K562 (cell line): ENCODE data around the gene ENPP6. TPM values are rescaled to one million over a fixed set of nuclear protein-coding genes. Genes with fewer than 3 reads are reported as not detected.

Experiments
- ATAC-seq: fragments of 200-7000 bp; cut with Tn5 transposase; 3 replicates; pipeline ENCODE4 v1.9.1; 2020; ENCODE audit warnings: moderate library complexity
- BruUV-seq: library from RNA; stranded (reverse); fragments of 400-500 nt; replicated peaks from 2 replicates; lab custom pipeline; 2021; lab: Mats Ljungman, UMichigan
- CTCF ChIA-PET: fragments of 300-600 bp; formaldehyde crosslinking; extraction: SDS; loops from one replicate; lab custom pipeline; 2021; ENCODE audit warnings: low intra/inter-chr PET ratio; lab: Yijun Ruan, JAX
- POLR2A ChIA-PET: fragments of 300-600, 350-650 bp; sonication (Branson Sonifier 250); formaldehyde crosslinking; extraction: SDS; loops from one replicate; lab custom pipeline; 2021; ENCODE audit warnings: antibody characterized with exemption, inconsistent platforms; lab: Yijun Ruan, JAX
- DNase-seq, 4 experiments: peaks; one replicate each; pipeline versions ENCODE4 v3.0.0 to v3.0.0-alpha.2; 2011 to 2018; ENCODE audit warnings: low spot score in 3 of 4, mixed read lengths in 3 of 4; ENCODE audit errors: extremely low read depth in 1 of 4
- FAIRE-seq: peaks from 2 replicates; lab custom pipeline; 2011; peaks lifted over from hg19 to GRCh38; lab: Jason Lieb, UNC
- H2AFZ ChIP-seq: 2 replicates; pipeline ENCODE4 v1.6.0; 2011; ENCODE audit warnings: low read depth, low read length, control low read depth, inconsistent platforms
- H3K27ac ChIP-seq: fragments of 200-600 bp; 3 replicates; pipeline ENCODE4 v1.8.0; 2011; ENCODE audit warnings: low read depth, mild to moderate bottlenecking, control low read depth, inconsistent platforms, low read length, moderate library complexity, mixed read lengths; ENCODE audit errors: extremely low read depth
- H3K27me3 ChIP-seq, 2 experiments: fragments of 300-600 bp in 1 of 2; 2 replicates in 1 of 2; 3 replicates in 1 of 2; pipeline versions ENCODE4 v1.6.0 to v1.8.0; 2011; ENCODE audit warnings: inconsistent platforms in 2 of 2, low read length in 2 of 2, mild to moderate bottlenecking in 1 of 2, mixed read lengths in 1 of 2, moderate library complexity in 1 of 2; ENCODE audit not compliant: control insufficient read depth in 2 of 2, insufficient read depth in 2 of 2
- H3K36me3 ChIP-seq: fragments of 300-600 bp; 3 replicates; pipeline ENCODE4 v1.8.0; 2011; ENCODE audit warnings: mild to moderate bottlenecking, low read length, inconsistent platforms; ENCODE audit not compliant: control insufficient read depth, insufficient read depth
- H3K4me1 ChIP-seq, 2 experiments: fragments of 200-600 bp in 1 of 2; replicated peaks in 1 of 2; 2 replicates in 1 of 2; 3 replicates in 1 of 2; pipeline versions ENCODE4 v1.5.1 to v1.8.0; 2011; ENCODE audit warnings: inconsistent platforms in 2 of 2, low read length in 2 of 2, mild to moderate bottlenecking in 1 of 2, mixed read lengths in 1 of 2, moderate library complexity in 1 of 2; ENCODE audit not compliant: control insufficient read depth in 2 of 2, insufficient read depth in 2 of 2
- H3K4me2 ChIP-seq: 2 replicates; pipeline ENCODE4 v1.6.1; 2011; ENCODE audit warnings: low read length, control low read depth, inconsistent platforms, mixed read lengths; ENCODE audit not compliant: insufficient read depth
- H3K4me3 ChIP-seq: fragments of 200-600 bp; sonication (generic), shearing (Covaris generic); 2 replicates; pipeline ENCODE4 v1.5.1; 2016; ENCODE audit warnings: control low read depth, inconsistent platforms
- H3K79me2 ChIP-seq: fragments of 200-600 bp; 3 replicates; pipeline ENCODE4 v1.8.0; 2011; ENCODE audit warnings: low read length, inconsistent platforms; ENCODE audit not compliant: control insufficient read depth, insufficient read depth
- H3K9ac ChIP-seq, 2 experiments: 2 replicates each; pipeline versions ENCODE4 v1.6.0 to v1.6.1; 2011; ENCODE audit warnings: low read depth in 2 of 2, low read length in 2 of 2, control low read depth in 1 of 2, inconsistent platforms in 1 of 2, mild to moderate bottlenecking in 1 of 2, mixed read lengths in 1 of 2; ENCODE audit not compliant: insufficient read depth in 1 of 2
- H3K9me1 ChIP-seq: one replicate; pipeline ENCODE4 v1.6.0; 2011; ENCODE audit warnings: inconsistent platforms, mild to moderate bottlenecking, low read length, moderate library complexity; ENCODE audit not compliant: control insufficient read depth, insufficient read depth
- H3K9me3 ChIP-seq: replicated peaks from 2 replicates; pipeline ENCODE4 v1.5.1; 2011; ENCODE audit warnings: low read depth, low read length, inconsistent platforms; ENCODE audit not compliant: control insufficient read depth, insufficient read depth
- H4K20me1 ChIP-seq: replicated peaks from 2 replicates; pipeline ENCODE4 v1.6.1; 2011; ENCODE audit warnings: low read length, inconsistent platforms, mixed read lengths; ENCODE audit not compliant: control insufficient read depth, insufficient read depth
- FOXJ3 ChIP-seq: sonication (generic); formaldehyde crosslinking; IDR thresholded peaks from 2 replicates; pipeline ENCODE4 v1.4.0; 2020; ENCODE audit warnings: mild to moderate bottlenecking, missing genetic modification reagents
- ZNF175 ChIP-seq: fragments of 200-800 bp; sonication (Bioruptor generic); IDR thresholded peaks from 2 replicates; pipeline ENCODE4 v1.6.1; 2016; ENCODE audit warnings: low read depth, mild to moderate bottlenecking, missing genetic modification characterization, missing compliant biosample characterization
- ZNF830 ChIP-seq: fragments of 250-450 bp; sonication (Bioruptor Pico); IDR thresholded peaks from 2 replicates; pipeline ENCODE4 v1.5.0; 2021; ENCODE audit warnings: mild to moderate bottlenecking
- WGBS: fragments of 100-300 bp; shearing (Covaris generic); methylation state at CpG from one replicate; pipeline ENCODE4 v1.1.6; 2016; ENCODE audit warnings: low coverage, mixed read lengths; ENCODE audit not compliant: insufficient coverage; ENCODE audit errors: missing lambda C conversion rate; 5-methylcytosine and 5-hydroxymethylcytosine counted together
- in situ Hi-C: fragments of 300-500 bp; cut with MboI; formaldehyde crosslinking; loops from 4 replicates; pipeline ENCODE4 v1.15.0; 2018; ENCODE audit warnings: inconsistent platforms, mixed read lengths
- intact Hi-C: fragments of 100-400 bp; cut with micrococcal nuclease; formaldehyde crosslinking; loops from 2 replicates; pipeline ENCODE4 v1.14.2; 2022
- polyA plus RNA-seq, 8 experiments: library from polyadenylated mRNA; depleted of rRNA in 4 of 8; stranded (reverse) in 5 of 8; unstranded in 3 of 8; fragments of >200 nt; fragmentation: Nextera tagmentation in 2 of 8; fragmentation: Illumina TruSeq in 1 of 8; extraction: Ambion mirVana in 2 of 8; extraction: Trizol in 1 of 8; gene quantifications; 2 replicates each; pipeline versions ENCODE4 v1.2.1 to v1.2.3, GENCODE V29; 2011 to 2014; ENCODE audit warnings: inconsistent platforms in 1 of 8, missing spikeins in 1 of 8
- total RNA-seq, 7 experiments: library from RNA; depleted of rRNA in 6 of 7; stranded (reverse); fragments of >200 nt in 6 of 7; fragmentation: Illumina TruSeq in 2 of 7; extraction: Trizol in 2 of 7; gene quantifications; 2 replicates each; pipeline versions ENCODE4 v1.2.1 to v1.2.3, GENCODE V29; 2011 to 2021; ENCODE audit warnings: low replicate concordance in 1 of 7

Gene ENPP6
- total and polyA plus RNA-seq, 9 of the 15 experiments (the other 6 are each of a cell fraction or from before 2014, with no cell fraction given) = 0.29 TPM; not detected in 8

DNA sequence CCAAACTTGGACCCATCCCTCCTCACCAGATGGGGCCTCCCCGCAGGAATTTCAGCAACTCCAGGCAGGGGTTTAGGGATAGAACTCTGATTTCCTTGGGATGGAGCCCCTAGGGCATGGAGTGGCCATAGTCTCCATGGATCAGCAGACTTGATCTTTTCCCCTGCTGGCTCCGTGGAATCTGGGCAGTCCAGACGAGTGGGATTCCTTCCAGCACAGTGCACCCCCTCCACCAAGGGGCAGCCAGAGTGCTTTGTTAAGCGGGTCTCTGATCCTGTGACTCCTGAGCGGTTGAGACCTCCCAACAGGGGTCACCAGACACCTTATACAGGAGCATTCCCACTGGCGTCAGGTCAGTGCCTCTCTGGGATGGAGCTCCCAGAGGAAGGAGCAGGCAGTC, 40.4 kb downstream of the ENPP6 start (continued):
- no peak for TF ChIP-seq ZNF175
- TF ChIP-seq, all 486 proteins: peak for 0

DNA sequence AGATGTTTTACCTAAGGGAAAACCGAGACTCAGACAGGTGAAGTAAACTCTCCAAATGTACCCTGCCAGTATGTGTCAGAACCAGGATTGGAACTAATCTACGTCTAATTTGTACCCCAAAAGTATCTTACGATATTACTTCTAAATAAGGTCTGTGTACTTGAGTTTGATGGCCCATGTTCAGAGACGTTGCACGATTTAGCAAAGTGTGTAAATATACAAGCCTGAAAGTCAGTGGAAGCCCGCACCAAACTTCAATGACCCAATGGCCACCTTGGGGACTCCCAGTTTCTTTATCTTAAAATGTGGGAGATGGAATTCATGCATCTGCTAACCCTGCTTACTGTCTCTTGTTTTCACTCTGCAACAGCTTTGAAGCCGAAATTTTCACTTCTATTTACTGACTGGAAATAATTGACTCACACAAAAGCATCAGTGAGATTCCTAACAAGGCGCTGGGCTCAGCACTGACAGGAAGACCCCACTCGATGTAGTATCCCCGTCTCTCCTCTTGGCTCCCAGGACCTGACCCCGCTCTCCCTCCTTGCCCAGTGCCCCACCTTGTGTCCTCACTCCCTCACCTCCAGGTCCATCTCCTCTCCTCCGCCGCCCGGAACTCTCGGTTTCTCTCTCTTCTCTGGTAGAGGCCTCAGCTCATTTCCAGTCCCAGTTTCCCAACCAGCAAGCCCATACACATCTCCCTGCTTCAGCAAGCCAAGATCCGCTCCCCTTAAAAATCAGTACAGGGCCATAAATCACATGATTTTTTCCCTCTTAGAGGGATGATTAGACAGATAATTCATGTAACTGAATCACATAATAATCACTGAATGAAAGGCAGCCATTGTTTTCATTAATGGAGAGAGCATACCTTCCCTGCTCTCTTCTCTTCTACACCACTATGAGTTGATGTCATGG, 42.8 kb downstream of the ENPP6 start:
- H3K79me2 ChIP-seq = no peaks in the 10 kb centered on the region
- no peaks in the 10 kb centered on the region for H3K36me3 ChIP-seq
- no peaks in the 10 kb centered on the region for H3K9me1 ChIP-seq
- in situ Hi-C loops = loop anchor here (5.0 to 25.0 kb wide), 2 partner anchors 343 to 713 kb away; no protein-coding TSS in a partner anchor
- FAIRE-seq = no peak
- TF ChIP-seq ZNF830 (CRISPR knock-in tag) = no peak
- no peak for TF ChIP-seq FOXJ3 (CRISPR knock-in tag)
- TF ChIP-seq, all 486 proteins: peak for 0
- H3K27me3 ChIP-seq = peaks cover 12 to 42% of the 10 kb centered on the region in 2 experiments
- H3K9me3 ChIP-seq = no peaks in the 10 kb centered on the region
- no peaks in the 10 kb centered on the region for H3K4me1 ChIP-seq
- intact Hi-C loops = no loop called here
- no peak overlapping the region for H3K4me3 ChIP-seq
- H2AFZ ChIP-seq = no peak overlapping the region
- ChIA-PET CTCF (no interaction called here), POLR2A (no interaction called here)
- no peak overlapping the region for H3K9ac ChIP-seq
- DNase-seq (no peak), ATAC-seq (no peak)
- no TSS peak for BruUV-seq
- WGBS = under 1% methylated on average over 15 of the region's 16 CpGs
- H4K20me1 ChIP-seq = no peaks in the 10 kb centered on the region; the same call in 1 of the 2 replicates
- H3K4me2 ChIP-seq = no peak overlapping the region
- H3K27ac ChIP-seq = no peak overlapping the region
